Gastrocnemius medialis (tissue), 4 donors: ENCODE data around the gene CPN2.

Experiments used
- CTCF ChIP-seq, 5 experiments: fragments of 450-650 bp in 3 of 5; fragments of 200-600 bp in 2 of 5; sonication (generic) in 2 of 5; IDR thresholded peaks in 4 of 5; conservative IDR thresholded peaks in 1 of 5; 1 replicate in 4 of 5; 2 replicates in 1 of 5; pipeline ENCODE4 v1.5.1; 2016 to 2019; ENCODE audit warnings: antibody characterized with exemption in 5 of 5, mild to moderate bottlenecking in 3 of 5, moderate library complexity in 3 of 5
- POLR2A ChIP-seq, 2 donors: fragments of 450-650 bp; IDR thresholded peaks; one replicate each; pipeline ENCODE4 v1.6.1; 2017; ENCODE audit warnings: antibody characterized with exemption in 2 of 2, mild to moderate bottlenecking in 2 of 2, moderate library complexity in 2 of 2

DNA sequence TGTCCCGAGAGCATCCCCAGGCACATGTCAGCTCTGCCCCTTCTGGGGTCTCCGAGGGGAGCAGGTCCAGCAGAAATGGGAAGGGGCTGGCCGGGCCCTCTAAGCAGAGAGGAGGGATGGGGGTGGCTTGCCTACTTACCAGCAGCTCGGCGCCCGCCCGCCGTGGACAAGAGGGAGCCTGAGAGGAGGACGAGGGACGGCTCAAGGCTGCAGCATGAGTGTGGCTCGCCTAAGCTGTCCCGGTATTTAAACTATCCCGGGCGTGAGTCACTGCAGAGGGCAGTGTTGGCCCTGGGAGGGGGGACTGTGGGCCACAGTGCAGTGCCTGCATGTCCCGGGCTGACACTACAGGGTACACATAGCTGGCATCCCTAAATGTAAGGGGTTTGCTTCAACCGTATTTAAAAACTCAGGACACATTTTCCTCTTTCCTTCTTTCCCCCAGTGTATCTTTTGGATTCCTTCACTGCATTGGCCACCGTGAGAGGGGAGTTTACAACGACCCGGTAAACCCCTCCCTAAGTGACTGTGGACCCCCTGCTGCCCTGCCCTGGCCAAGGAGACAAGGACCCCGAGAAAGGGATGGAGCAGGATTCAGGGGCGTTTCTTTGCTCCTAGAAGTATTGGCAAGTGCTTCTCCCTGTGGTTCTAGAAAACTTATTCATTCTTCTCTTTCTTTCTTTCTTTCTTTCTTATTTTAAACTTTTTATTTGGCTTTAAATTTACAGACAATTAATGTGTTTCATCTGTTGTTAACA lies 18.6 kb upstream of the CPN2 start, which contains the start of gene LRRC15:
- TF ChIP-seq CTCF (IDR thresholded peaks at IDR 0.05 in 4 of 5, conservative IDR thresholded peaks at IDR 0.05 in 1 of 5) (no peak), POLR2A (IDR thresholded peaks at IDR 0.05) (no peak)
